ENCODE results near the gene PCSK4.
"Not testable (repeated sequence)": the region's sequence is repeated elsewhere in the genome, so short reads cannot be mapped to it uniquely, and the experiment has no call there.

Gene PCSK4

GRCh38 chr19:1490311-1491113, at the start of gene PCSK4:
Gene PCSK4 (minus strand): TSS chr19:1490350. CDS start chr19:1490346, 4 bp downstream.
- Histone ChIP-seq H3K36me3 (ENCODE audit: insufficient read depth, low read length) (no peaks in the 10 kb centered on the region), H3K27me3 (ENCODE audit: insufficient read depth, low read length) (no peaks in the 10 kb centered on the region), H3K4me3 (ENCODE audit: low read length) (peak within 1 kb of the TSS; percentile 53), H3K9me3 (ENCODE audit: low read length) (no peaks in the 10 kb centered on the region), H3K4me1 (ENCODE audit: insufficient read depth, low read length) (peaks cover 21% of the 10 kb centered on the region), H2AFZ (ENCODE audit: low read depth, low read length) (peak within 1 kb of the TSS; percentile 52)

GRCh38 chr19:1539749-1540148, 49.6 kb upstream of the PCSK4 start:
- H3K36me3 ChIP-seq (ENCODE audit: insufficient read depth, low read length); H3K27me3 ChIP-seq (ENCODE audit: insufficient read depth, low read length); H3K4me3 ChIP-seq (ENCODE audit: low read length); H3K9me3 ChIP-seq (ENCODE audit: low read length); H3K4me1 ChIP-seq (ENCODE audit: insufficient read depth, low read length); H2AFZ ChIP-seq (ENCODE audit: low read depth, low read length): not testable (repeated sequence)

GRCh38 chr19:1538978-1539377, 48.8 kb upstream of the PCSK4 start:
- H3K4me3 ChIP-seq (ENCODE audit: low read length) = no peak overlapping the region

GRCh38 chr19:1535699-1536098, 45.5 kb upstream of the PCSK4 start:
- H3K4me1 ChIP-seq (ENCODE audit: insufficient read depth, low read length); H3K9me3 ChIP-seq (ENCODE audit: low read length); H3K27me3 ChIP-seq (ENCODE audit: insufficient read depth, low read length); H3K4me3 ChIP-seq (ENCODE audit: low read length); H2AFZ ChIP-seq (ENCODE audit: low read depth, low read length); H3K36me3 ChIP-seq (ENCODE audit: insufficient read depth, low read length): not testable (repeated sequence)

More at GRCh38 chr19:1538978-1539377, 48.8 kb upstream of the PCSK4 start:
- Histone ChIP-seq H3K9me3 (ENCODE audit: low read length) (no peaks in the 10 kb centered on the region), H2AFZ (ENCODE audit: low read depth, low read length) (no peak overlapping the region), H3K36me3 (ENCODE audit: insufficient read depth, low read length) (no peaks in the 10 kb centered on the region), H3K4me1 (ENCODE audit: insufficient read depth, low read length) (no peaks in the 10 kb centered on the region), H3K27me3 (ENCODE audit: insufficient read depth, low read length) (peaks cover 4% of the 10 kb centered on the region)

GRCh38 chr19:1534972-1535371, 44.8 kb upstream of the PCSK4 start:
- no peaks in the 10 kb centered on the region for H3K4me1 ChIP-seq (ENCODE audit: insufficient read depth, low read length)
- no peak overlapping the region for H3K4me3 ChIP-seq (ENCODE audit: low read length)
- no peaks in the 10 kb centered on the region for H3K9me3 ChIP-seq (ENCODE audit: low read length)
- H3K36me3 ChIP-seq (ENCODE audit: insufficient read depth, low read length) = no peaks in the 10 kb centered on the region
- no peak overlapping the region for H2AFZ ChIP-seq (ENCODE audit: low read depth, low read length)
- H3K27me3 ChIP-seq (ENCODE audit: insufficient read depth, low read length) = peaks cover under 1% of the 10 kb centered on the region

- Histone ChIP-seq H3K4me1 (ENCODE audit: insufficient read depth, low read length) (no peaks in the 10 kb centered on the region), H3K36me3 (ENCODE audit: insufficient read depth, low read length) (no peaks in the 10 kb centered on the region), H3K9me3 (ENCODE audit: low read length) (no peaks in the 10 kb centered on the region), H3K27me3 (ENCODE audit: insufficient read depth, low read length) (peaks cover 7% of the 10 kb centered on the region), H2AFZ (ENCODE audit: low read depth, low read length) (no peak overlapping the region), H3K4me3 (ENCODE audit: low read length) (no peak overlapping the region)
These were observed 43.5 kb upstream of the PCSK4 start for GRCh38 chr19:1533510-1534150.

- Histone ChIP-seq H3K9me3 (ENCODE audit: low read length) (no peaks in the 10 kb centered on the region), H2AFZ (ENCODE audit: low read depth, low read length) (no peak overlapping the region), H3K4me3 (ENCODE audit: low read length) (no peak overlapping the region), H3K36me3 (ENCODE audit: insufficient read depth, low read length) (no peaks in the 10 kb centered on the region), H3K4me1 (ENCODE audit: insufficient read depth, low read length) (no peaks in the 10 kb centered on the region), H3K27me3 (ENCODE audit: insufficient read depth, low read length) (peaks cover 9% of the 10 kb centered on the region)
These were observed 41.9 kb upstream of the PCSK4 start for GRCh38 chr19:1532003-1532402.

GRCh38 chr19:1531587-1531986, 41.4 kb upstream of the PCSK4 start:
- Histone ChIP-seq H3K4me3 (ENCODE audit: low read length) (no peak overlapping the region), H3K27me3 (ENCODE audit: insufficient read depth, low read length) (peaks cover 10% of the 10 kb centered on the region)

GRCh38 chr19:1530856-1531255, 40.7 kb upstream of the PCSK4 start:
- not testable (repeated sequence) for H3K9me3 ChIP-seq (ENCODE audit: low read length); H3K36me3 ChIP-seq (ENCODE audit: insufficient read depth, low read length); H3K4me1 ChIP-seq (ENCODE audit: insufficient read depth, low read length); H3K4me3 ChIP-seq (ENCODE audit: low read length); H2AFZ ChIP-seq (ENCODE audit: low read depth, low read length)
- peaks cover 15% of the 10 kb centered on the region for H3K27me3 ChIP-seq (ENCODE audit: insufficient read depth, low read length)

More at GRCh38 chr19:1531587-1531986, 41.4 kb upstream of the PCSK4 start:
- Histone ChIP-seq H2AFZ (ENCODE audit: low read depth, low read length) (no peak overlapping the region), H3K36me3 (ENCODE audit: insufficient read depth, low read length) (no peaks in the 10 kb centered on the region), H3K4me1 (ENCODE audit: insufficient read depth, low read length) (no peaks in the 10 kb centered on the region), H3K9me3 (ENCODE audit: low read length) (no peaks in the 10 kb centered on the region)

- Histone ChIP-seq H2AFZ (ENCODE audit: low read depth, low read length) (no peak overlapping the region), H3K9me3 (ENCODE audit: low read length) (no peaks in the 10 kb centered on the region)
These were observed 39.3 kb upstream of the PCSK4 start for GRCh38 chr19:1529430-1529816.

GRCh38 chr19:1528596-1529429, 38.7 kb upstream of the PCSK4 start:
- Histone ChIP-seq H3K4me1 (ENCODE audit: insufficient read depth, low read length) (no peaks in the 10 kb centered on the region), H3K36me3 (ENCODE audit: insufficient read depth, low read length) (no peaks in the 10 kb centered on the region), H2AFZ (ENCODE audit: low read depth, low read length) (no peak overlapping the region), H3K27me3 (ENCODE audit: insufficient read depth, low read length) (peaks cover 32% of the 10 kb centered on the region), H3K4me3 (ENCODE audit: low read length) (no peak overlapping the region), H3K9me3 (ENCODE audit: low read length) (no peaks in the 10 kb centered on the region)

More at GRCh38 chr19:1529430-1529816, 39.3 kb upstream of the PCSK4 start:
- Histone ChIP-seq H3K27me3 (ENCODE audit: insufficient read depth, low read length) (peaks cover 29% of the 10 kb centered on the region), H3K4me3 (ENCODE audit: low read length) (no peak overlapping the region), H3K36me3 (ENCODE audit: insufficient read depth, low read length) (no peaks in the 10 kb centered on the region), H3K4me1 (ENCODE audit: insufficient read depth, low read length) (no peaks in the 10 kb centered on the region)

- H3K9me3 ChIP-seq (ENCODE audit: low read length) = no peaks in the 10 kb centered on the region
- H3K4me3 ChIP-seq (ENCODE audit: low read length) = no peak overlapping the region
- no peaks in the 10 kb centered on the region for H3K36me3 ChIP-seq (ENCODE audit: insufficient read depth, low read length)
- peaks cover 42% of the 10 kb centered on the region for H3K27me3 ChIP-seq (ENCODE audit: insufficient read depth, low read length)
- no peaks in the 10 kb centered on the region for H3K4me1 ChIP-seq (ENCODE audit: insufficient read depth, low read length)
- no peak overlapping the region for H2AFZ ChIP-seq (ENCODE audit: low read depth, low read length)
These were observed 37.6 kb upstream of the PCSK4 start for GRCh38 chr19:1527650-1528309.
